Mammary epithelial cell (primary cell): ENCODE data around the gene RARRES2.

Experiments
- CTCF ChIP-seq, 2 donors: IDR thresholded peaks in 1 of 2; conservative IDR thresholded peaks in 1 of 2; 2 replicates each; pipeline ENCODE4 v1.5.1; 2011 to 2012; ENCODE audit warnings: inconsistent platforms in 2 of 2, low read length in 2 of 2, mild to moderate bottlenecking in 2 of 2, control low read depth in 1 of 2, low read depth in 1 of 2; ENCODE audit not compliant: insufficient read depth in 1 of 2; ENCODE audit errors: extremely low read depth in 1 of 2
- EZH2 ChIP-seq: IDR thresholded peaks from 2 replicates; pipeline ENCODE4 v1.6.1; 2012; ENCODE audit warnings: low read length, inconsistent platforms, borderline replicate concordance

DNA sequence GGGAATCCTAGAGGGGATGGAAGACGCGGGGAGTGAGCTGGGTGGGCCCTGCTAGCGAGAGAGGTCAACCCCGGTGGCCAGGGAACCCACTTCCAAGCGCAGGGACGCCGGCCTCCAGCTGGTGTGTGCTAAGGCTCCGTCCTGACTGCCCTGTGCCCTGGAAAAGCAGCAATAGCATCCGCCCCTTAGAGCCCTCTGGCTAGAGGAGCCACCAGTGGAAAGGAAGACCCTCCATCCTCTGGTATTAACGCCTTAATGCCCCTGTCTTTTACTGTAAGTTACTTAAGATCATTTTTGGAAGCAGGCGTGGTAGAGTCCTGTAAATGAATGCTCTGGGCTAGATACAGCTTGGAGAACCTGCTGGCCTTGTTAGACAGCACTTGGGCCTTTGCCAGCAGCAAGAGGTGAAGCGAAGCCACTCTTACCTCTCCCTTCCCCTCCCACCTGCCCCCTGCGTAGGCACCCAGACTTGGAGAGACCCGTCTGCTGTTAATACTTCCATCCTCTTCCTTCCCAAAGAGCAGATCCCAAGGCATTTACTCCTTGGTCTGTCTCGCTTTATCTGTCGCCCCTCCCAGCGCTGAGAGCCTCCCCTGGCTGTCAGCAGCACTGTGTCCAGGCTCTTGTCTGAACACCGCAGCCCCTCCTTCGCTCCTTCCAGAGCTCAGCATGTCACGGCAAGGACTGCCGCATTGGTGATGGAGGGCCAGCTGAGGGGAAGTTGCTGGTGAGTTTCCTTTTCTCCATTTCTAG lies 31.8 kb upstream of the RARRES2 start:
- TF ChIP-seq CTCF (conservative IDR thresholded peaks at IDR 0.05 in 1 of 2, IDR thresholded peaks at IDR 0.05 in 1 of 2; ENCODE audit: extremely low read depth in 1 of 2, insufficient read depth in 1 of 2, low read depth in 1 of 2, low read length in 2 of 2) (no peak), EZH2 (no peak)
